Dermis microvascular lymphatic vessel endothelial cell (primary cell): ENCODE results near the gene ILDR2. TPM values are rescaled to one million over a fixed set of nuclear protein-coding genes. Genes with fewer than 3 reads are reported as not detected.
A peak's percentile ranks its signal among the peaks of the same experiment; 100 is the strongest.

Experiments
- DNase-seq, 2 donors: peaks; one replicate each; pipeline versions ENCODE4 v3.0.0 to v3.0.0-alpha.2; 2010; ENCODE audit warnings: low read depth in 2 of 2
- total RNA-seq: library from RNA; depleted of rRNA; stranded (reverse); fragments of >200 nt; gene quantifications from 2 replicates; pipeline ENCODE4 v1.2.1, GENCODE V29; 2014

The ILDR2 gene, protein sequence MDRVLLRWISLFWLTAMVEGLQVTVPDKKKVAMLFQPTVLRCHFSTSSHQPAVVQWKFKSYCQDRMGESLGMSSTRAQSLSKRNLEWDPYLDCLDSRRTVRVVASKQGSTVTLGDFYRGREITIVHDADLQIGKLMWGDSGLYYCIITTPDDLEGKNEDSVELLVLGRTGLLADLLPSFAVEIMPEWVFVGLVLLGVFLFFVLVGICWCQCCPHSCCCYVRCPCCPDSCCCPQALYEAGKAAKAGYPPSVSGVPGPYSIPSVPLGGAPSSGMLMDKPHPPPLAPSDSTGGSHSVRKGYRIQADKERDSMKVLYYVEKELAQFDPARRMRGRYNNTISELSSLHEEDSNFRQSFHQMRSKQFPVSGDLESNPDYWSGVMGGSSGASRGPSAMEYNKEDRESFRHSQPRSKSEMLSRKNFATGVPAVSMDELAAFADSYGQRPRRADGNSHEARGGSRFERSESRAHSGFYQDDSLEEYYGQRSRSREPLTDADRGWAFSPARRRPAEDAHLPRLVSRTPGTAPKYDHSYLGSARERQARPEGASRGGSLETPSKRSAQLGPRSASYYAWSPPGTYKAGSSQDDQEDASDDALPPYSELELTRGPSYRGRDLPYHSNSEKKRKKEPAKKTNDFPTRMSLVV
- under 0.01 TPM in 1 of 2 replicates, not detected in the other for total RNA-seq

- peak in 1 of 2 donors; percentile 12 for DNase-seq
Observed at GRCh38 chr1:166975361-166976129, at the start of gene ILDR2. Gene ILDR2 (minus strand): TSS chr1:166975540. CDS start chr1:166975268, 272 bp downstream.

GRCh38 chr1:167022384-167022783 is 47.0 kb upstream of the ILDR2 start:
- no peak for DNase-seq

DNA sequence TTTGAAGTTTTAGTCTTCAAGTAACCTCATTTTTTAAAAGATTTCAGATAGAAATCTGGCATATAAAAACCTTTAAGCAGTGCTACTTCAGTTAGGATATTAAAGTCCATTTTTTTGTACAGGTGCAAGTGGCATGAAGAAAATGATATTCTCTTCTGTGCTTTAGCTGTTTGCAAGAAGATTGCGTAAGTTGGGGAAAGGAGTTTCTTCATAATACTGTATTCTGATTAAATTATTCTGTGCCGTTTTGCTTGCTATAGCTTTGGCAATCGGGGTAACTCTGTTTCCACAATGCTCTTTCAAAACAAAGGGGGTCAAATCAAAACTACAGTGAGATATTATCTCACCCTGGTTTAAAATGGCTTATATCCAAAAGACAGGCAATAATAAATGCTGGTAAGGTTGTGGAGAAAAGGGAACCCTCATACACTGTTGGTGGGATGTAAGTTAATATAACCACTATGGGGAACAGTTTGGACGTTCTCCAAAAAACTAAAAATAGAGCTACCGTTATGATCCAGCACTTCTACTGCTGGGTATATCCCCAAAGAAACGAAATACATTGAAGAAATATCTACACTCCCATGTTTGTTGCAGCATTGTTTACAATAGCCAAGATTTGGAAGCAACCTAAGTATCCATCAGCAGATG is 40.9 kb upstream of the ILDR2 start:
- no peak for DNase-seq

DNA sequence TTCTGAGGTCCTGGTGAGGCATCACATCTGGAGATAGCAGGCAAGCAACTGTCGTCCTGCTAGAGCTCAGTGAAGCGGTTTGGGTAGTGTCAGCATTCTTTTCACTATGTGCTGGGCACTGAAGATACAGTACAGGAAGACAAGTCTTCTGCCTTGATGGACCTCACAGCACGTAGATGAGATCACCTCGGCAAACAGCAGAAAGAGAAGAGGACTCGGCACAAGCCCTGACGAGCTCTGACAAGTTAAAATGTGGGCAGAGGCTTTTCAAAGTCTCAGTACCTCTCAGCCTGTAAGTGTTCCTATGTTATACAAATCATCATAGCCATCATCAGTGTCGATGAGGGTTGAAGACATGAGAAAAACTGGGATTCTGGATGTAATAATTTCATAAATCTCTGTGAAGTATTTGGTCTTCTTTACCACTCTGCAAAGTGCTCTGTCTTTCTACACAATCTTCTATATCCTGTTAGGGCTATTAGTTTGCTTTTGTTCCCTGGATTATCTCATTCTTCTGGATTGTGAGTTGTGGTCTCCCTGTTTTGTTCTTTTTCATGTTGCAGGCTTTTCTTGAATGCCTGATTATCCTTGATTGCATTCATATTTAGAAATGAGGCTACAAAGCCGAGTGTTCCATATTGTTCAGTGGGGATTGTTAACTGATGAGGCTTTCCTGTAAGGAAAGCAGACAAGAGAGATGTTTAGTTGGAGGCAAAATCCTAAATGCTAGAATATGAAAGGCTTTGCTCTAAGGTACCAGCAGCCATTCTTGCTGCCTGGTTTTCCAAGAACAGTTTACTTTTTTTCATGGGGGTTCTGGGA is 38.0 kb upstream of the ILDR2 start:
- DNase-seq: no peak

DNA sequence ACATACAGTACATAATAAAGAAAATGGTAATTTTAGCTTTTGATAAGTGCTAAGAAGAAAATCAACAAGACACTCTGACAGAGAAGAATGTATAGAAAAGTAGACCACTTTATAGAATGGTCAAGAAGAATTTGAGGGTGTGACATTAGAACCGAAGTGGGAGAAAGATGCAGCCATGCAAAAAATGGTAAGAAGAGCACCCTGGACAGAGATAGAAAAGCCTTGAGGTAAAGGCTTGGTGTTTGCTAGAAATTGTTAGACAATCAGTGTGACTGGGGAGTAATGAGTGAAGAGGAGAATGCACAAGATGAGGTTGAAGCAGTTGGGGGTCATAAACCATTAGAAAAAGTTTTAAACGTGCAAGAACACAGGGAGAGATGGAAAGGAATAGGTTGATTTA is 37.2 kb upstream of the ILDR2 start:
- DNase-seq: no peak

GRCh38 chr1:167011560-167012191 is 36.3 kb upstream of the ILDR2 start:
- DNase-seq: no peak

DNA sequence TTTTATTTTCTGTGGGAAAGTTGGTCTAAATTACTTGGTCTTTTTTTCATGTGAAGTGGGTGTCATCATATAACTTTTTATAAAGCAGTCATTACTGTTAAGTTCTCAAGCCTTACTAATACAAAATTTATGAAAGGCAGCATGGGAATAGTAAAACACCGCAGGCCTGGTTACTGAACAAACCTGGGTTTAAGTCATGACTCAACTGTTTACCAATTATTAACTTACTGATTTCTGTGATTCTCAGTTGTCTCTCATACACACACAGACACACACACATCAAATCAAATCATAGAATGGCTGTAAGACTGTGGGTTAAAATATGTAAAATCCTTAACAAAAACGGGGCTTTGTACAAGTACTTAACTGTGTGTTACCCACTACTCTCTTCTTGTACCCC is 28.4 kb upstream of the ILDR2 start:
- no peak for DNase-seq

GRCh38 chr1:167002354-167002753 is 27.0 kb upstream of the ILDR2 start:
- no peak for DNase-seq

DNA sequence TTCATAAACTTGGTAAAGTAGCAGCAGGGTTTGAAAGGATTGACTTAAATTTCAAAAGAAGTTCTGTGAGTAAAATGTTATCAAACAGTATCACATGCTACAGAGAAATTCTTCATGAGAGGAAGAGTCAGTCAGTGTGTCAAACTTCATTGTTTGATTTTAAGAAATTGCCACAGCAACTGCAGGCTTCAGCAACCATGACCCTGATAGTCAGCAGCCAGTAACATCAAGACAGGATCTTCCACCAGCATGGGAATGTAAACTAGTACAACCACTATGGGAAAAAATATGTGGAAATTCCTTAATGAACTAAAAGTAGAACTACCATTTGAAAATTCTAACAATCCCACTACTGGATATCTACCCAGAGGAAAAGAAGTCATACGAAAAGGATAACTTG is 25.2 kb upstream of the ILDR2 start:
- DNase-seq: no peak

DNA sequence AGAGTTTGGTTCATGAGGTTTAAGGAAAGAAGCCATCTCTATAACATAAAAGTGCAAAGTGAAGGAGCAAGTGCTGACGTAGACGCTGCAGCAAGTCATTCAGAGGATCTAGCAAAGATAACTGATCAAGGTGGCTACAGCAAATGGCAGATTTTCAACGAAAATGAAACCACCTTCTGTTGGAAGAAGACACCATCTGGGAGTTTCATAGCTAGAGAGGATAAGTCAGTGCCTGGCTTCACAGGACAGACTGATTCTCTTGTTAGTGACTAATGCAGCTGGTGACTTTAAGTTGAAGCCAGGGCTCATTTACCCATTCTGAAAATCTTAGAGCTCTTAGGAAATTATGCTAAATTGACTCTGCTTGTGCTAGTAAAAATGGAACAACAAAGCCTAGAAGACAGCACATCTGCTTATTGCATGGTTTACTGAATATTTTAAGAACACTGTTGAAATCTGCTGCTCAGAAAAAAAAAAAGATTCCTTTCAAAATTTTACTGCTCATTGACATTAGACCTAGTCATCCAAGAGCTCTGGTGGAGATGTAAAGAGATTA is 24.2 kb upstream of the ILDR2 start:
- no peak for DNase-seq

DNA sequence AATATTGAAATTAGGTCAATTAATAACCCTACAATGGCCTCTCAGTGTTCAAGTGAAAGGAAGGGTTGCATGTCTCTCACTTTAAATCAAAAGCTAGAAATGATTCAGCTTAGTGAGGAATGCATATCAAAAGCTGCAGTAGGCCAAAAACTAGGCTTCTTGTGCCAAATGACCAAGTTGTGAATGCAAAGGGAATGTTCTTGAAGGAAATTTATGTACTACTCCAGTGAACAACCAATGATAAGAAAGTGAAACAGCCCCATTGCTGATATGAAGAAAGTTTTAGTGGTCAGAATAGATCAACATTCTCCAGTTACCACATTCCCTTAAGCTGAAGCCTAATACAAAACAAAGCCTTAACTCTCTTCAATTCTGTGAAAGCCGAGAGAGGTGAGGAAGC is 23.7 kb upstream of the ILDR2 start:
- no peak for DNase-seq

DNA sequence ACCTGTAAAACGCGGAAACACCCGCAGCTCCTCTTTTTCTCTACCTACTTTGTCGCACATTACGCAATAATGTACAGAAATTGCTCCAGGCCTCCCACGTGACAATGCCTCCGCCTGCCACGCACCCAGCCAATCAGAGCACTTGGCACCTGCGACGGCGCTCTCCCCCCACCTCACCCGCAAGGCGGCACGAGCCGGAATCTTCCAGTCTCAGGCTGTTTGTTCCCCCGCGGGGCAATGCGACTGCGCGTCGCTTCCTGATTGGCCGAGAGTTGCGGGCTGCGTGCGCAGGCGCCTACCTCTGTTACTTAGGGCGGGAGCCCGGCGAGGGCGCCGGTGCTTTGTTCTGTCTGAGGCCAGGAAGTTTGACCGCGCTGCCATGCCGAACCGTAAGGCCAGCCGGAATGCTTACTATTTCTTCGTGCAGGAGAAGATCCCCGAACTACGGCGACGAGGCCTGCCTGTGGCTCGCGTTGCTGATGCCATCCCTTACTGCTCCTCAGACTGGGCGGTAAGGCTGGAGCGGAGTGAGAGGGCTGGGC is 13.7 kb upstream of the ILDR2 start, which contains the start of gene MAEL:
Gene MAEL, plus strand, starts transcription at position 307 of the 542 bp plus-strand sequence. Its CDS starts 73 bp downstream, at position 380.
- no peak for DNase-seq

DNA sequence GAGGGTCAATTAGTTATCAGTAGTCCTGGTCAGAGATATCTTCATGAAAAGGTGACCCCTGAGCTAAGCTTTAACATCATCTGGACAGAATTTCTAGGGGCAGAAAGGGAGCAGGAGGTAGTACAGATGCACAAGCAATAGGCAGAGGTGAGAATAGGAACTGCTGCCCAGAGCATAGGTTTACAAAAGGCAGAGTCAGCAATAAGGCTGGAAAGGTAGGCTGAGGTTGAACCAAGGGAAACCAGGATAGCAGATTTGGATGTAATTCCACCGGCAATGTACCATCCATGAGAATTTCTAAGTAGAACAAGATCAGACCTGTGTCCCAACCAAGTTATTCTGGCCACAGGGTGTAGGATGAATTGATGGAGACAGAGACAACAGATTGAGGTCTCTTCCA is 6.2 kb upstream of the ILDR2 start:
- no peak for DNase-seq

DNA sequence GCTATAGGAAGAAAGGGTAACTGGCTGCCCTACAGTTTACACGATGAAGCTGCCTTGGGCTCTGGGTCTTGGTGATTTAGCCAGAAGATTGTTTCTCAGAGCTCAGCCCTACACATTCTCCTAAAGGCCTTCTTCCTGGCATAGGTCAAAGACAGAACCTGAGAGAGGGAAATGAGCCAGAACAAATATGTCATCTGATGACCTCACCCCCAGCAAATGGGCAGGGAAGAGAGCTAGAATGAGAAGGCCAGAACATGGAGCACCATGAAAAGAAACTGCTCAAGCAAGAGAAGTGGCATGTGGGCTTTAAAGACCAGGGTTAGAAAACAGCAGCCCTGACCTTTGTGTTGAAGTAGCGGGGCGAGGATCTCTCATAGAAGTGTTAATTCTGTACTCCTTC is 5.5 kb upstream of the ILDR2 start:
- DNase-seq: no peak

DNA sequence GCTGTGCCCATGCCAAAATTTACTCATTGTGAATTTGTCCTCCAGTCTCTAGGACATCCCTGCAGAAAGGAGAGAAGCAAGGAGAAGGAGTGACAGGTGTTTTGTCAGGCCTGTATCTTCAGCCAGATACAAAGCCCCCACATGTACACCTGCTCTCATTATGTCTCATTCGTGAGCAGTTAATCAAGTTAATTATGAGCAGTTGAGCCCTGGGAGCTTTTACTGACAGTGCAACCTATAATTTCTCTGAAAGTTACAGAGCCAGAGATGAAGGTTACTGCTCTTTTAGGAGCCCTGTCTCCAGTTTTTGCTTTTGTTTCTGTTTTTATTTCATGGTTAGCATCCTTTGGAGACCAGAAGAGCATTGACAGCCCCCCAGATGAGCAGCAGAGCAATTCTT is 5.0 kb upstream of the ILDR2 start:
- no peak for DNase-seq

- DNase-seq: no peak
Observed at GRCh38 chr1:166978821-166979220, 3.5 kb upstream of the ILDR2 start.

DNA sequence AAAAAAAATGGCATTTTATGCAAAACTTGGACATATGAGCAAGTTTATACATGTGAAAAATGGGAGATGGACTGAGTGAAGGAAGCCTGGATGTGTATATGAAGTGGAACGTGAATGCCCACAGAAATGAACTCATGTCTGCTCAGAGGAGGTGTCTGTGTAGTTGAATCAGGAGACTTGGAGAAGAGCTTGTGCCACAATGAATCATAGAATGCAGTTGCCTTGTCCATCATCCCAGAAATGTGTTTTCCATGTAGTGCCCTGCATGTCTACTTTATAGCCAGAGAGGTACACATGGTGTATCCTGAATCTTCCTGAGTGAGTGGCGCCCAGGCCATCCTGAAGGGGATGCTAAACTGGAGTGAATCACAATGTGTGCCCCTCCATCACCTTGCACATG is 2.6 kb upstream of the ILDR2 start:
- DNase-seq: no peak

DNA sequence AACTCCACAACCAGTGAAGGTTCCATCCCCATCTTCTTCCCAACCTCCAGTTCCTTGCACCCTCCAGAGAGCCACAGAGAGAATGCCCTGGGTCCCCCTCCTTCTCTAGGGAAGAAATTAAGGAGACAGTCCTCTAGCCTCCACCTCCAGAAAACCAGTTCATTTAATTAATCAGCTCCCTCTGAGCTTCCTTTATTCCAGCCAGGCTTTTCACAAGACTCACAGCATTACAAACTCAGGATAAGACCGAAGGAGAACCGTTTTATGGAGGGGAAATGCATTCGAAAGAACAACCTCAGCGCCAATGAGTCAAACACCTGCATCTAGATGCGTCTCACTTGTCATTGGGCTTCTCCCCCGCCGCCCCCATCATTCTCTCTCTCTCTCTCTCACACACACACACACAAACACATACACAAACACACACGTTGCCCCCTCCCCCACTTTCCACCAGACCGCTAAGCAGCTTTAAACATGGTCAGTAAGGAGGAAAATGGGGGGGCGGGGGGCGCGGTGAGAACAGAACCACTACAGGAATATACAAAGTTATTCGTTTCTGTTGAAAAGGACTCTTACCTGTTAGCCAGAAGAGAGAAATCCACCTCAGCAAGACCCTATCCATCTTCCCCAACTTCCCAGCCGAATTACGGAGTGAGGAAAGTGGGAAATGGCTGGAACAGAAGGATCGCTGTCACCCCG is 544 bp downstream of the ILDR2 start:
- no peak for DNase-seq

DNA sequence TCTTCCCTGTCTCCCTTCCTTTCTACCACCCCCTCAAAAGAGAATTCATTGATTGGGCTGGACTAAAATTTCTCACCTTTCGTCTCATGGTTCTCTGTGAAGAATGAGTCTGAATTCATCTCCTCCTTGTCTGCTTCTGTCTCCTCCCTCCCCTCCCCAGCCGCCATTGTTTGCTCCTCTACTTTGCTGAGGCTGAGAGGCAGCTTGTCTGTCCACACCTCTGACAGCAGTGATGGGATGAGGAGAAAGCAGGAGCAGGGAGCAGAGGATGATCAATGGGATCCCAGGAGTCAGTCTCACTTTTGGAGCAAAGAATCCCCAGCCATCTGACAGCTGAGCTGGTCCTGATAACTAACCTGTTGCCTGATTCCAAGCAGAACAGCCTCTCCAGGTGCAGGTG is 2.5 kb downstream of the ILDR2 start:
- DNase-seq: no peak
